Measurements from ENCODE around the gene TTC29. TPM values are rescaled to one million over a fixed set of nuclear protein-coding genes. Genes with fewer than 3 reads are reported as not detected.

TTC29 gene, protein sequence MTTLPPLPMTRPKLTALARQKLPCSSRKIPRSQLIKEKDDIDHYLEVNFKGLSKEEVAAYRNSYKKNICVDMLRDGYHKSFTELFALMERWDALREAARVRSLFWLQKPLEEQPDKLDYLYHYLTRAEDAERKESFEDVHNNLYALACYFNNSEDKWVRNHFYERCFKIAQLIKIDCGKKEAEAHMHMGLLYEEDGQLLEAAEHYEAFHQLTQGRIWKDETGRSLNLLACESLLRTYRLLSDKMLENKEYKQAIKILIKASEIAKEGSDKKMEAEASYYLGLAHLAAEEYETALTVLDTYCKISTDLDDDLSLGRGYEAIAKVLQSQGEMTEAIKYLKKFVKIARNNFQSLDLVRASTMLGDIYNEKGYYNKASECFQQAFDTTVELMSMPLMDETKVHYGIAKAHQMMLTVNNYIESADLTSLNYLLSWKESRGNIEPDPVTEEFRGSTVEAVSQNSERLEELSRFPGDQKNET
- not detected for total RNA-seq

DNA sequence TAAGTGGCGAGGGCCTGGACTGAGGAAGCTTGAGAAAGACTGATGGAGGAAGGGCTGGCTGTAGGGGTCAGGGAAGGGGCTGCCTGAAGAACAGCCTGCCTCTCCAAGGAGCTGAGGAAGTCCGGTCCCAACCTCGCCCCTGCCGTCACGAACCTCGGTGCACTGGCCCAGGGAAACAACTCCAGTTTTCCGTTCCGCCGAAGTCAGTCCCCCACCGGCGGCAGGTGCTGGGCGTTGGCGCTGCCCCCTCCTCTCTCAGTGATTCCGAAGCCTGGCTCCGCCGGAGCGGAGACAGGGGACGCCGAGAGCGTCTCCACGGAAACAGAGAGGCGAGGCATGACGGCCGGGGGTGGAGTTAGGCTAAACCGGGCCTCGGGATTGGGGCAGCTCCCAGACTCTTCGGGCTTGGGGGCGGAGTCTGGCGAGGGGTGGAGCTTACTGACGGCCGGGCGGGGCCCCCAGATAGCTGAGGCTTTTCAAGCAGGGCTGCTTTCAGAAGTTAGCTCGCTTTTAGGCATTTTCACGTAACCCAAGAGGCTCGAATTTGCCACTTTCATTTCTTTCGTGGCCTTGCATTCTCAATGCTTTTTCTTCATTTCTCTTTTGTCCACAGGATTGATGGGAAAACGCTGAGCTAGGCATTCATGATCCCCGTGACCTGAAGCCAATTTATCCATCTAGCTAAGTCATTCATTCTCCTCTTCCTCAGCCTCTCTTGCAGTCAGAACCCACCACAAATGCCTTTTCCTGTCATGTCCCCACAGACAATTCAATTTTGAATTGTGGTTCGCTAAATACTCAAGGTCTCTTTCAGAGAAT is at the start of gene TTC29:
TSS of gene TTC29 (minus strand) at position 309 of the 819 bp plus-strand sequence. CDS start 5,969 bp downstream, outside the sequence.
- no peaks in the 10 kb centered on the region for H3K36me3 Mint-ChIP-seq (ENCODE audit: low read depth)
- CTCF ChIA-PET = interaction anchor here (0.7 to 1.0 kb wide), 3 partner anchors 30 to 1122 kb away, joined by 3 to 4 read pairs (median 3); no protein-coding TSS in a partner anchor
- DNase-seq (peak; percentile 94), ATAC-seq (peak; percentile 100)
- POLR2A ChIA-PET = interaction anchor here (0.6 kb wide), 1 partner anchor 562 kb away, joined by 3 read pairs; no protein-coding TSS in a partner anchor
- peak within 1 kb of the TSS; percentile 71 for H3K4me3 Mint-ChIP-seq
- peaks cover 25% of the 10 kb centered on the region for H3K4me1 Mint-ChIP-seq
- no peaks in the 10 kb centered on the region for H3K9me3 Mint-ChIP-seq (ENCODE audit: low read depth)
- peaks cover 16% of the 10 kb centered on the region for H3K27me3 Mint-ChIP-seq
- H3K27ac Mint-ChIP-seq = peak within 1 kb of the TSS; percentile 2
- intact Hi-C loops (cut with DNase I, micrococcal nuclease) = loop anchor here in 1 of 2 experiments (1.0 kb wide), 1 partner anchor 702 kb away; no protein-coding TSS in a partner anchor

DNA sequence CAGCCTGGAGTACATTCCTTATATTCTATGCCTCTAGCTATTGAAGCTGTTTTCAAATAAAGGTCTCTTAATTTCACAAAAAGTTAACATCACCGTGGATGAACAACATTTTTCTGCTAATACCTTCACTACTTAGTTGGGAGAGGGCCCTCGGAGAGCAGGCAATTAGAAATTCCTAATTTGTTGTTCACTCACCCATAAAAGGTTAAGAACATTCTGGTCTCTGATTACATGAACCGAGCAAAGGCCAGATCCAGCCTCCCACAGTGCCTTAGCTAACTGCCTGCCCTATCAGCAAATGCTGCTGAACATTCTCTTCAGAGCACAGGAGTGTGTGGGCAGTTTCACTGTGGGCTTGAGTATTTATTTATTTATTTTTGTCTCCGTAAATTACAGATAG is 36.0 kb upstream of the TTC29 start:
- no peak for ATAC-seq
- CTCF ChIA-PET = no interaction called here

DNA sequence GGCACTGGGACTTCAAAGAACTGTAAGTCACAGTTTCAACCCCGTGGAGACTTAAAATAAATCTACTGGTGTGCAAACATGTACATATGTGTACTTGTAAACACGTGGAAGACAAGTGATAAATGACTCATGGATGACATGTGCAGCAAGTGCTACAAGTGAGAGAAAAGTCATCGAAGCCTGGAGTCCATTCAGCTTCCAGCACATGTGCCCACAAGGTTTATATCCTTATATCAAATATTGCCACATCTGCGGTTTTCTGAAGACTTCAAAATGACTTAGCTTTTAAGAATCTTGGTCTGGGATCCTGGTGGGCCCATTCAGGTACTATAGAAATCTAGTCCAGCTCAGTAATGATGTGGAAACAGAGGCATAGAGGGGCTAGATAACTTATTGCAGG is 33.0 kb upstream of the TTC29 start:
- CTCF ChIA-PET = no interaction called here

More for the DNA sequence above, 36.0 kb upstream of the TTC29 start:
- intact Hi-C loops (cut with DNase I, micrococcal nuclease) = no loop called here
- no peaks in the 10 kb centered on the region for H3K36me3 Mint-ChIP-seq (ENCODE audit: low read depth)
- H3K27me3 Mint-ChIP-seq = peaks cover 2% of the 10 kb centered on the region
- H3K27ac Mint-ChIP-seq = no peak overlapping the region
- POLR2A ChIA-PET = no interaction called here
- DNase-seq = no peak
- H3K4me1 Mint-ChIP-seq = no peaks in the 10 kb centered on the region
- peaks cover 1% of the 10 kb centered on the region for H3K9me3 Mint-ChIP-seq (ENCODE audit: low read depth)
- no peak overlapping the region for H3K4me3 Mint-ChIP-seq

DNA sequence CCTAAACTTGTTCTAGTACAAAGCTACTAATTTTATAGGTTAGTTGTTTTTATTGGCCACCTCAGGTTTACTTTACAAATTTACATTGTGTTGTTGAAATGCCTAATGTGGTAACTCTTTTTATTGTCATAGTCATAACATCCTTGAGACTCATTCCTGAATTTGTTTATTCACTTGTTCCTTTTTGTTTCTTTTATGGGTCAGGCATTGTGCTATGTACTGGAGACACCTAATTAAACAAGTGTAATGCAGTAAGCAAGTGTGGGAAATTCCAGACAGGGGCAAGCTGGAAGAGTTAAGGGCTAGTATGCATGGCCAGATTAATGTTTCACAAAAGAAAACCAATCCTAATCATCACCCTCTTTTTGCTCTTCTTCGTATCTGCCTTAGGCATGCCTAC is 30.5 kb upstream of the TTC29 start:
- peaks cover 9% of the 10 kb centered on the region for H3K27me3 Mint-ChIP-seq
- intact Hi-C loops (cut with DNase I, micrococcal nuclease) = no loop called here
- H3K27ac Mint-ChIP-seq = no peak overlapping the region
- H3K9me3 Mint-ChIP-seq (ENCODE audit: low read depth) = no peaks in the 10 kb centered on the region
- no peaks in the 10 kb centered on the region for H3K36me3 Mint-ChIP-seq (ENCODE audit: low read depth)
- ATAC-seq (no peak), DNase-seq (no peak)
- H3K4me3 Mint-ChIP-seq = no peak overlapping the region
- CTCF ChIA-PET = no interaction called here
- H3K4me1 Mint-ChIP-seq = no peaks in the 10 kb centered on the region
- POLR2A ChIA-PET = no interaction called here

More for the DNA sequence above, 33.0 kb upstream of the TTC29 start:
- H3K4me3 Mint-ChIP-seq = no peak overlapping the region
- H3K27me3 Mint-ChIP-seq = peaks cover 3% of the 10 kb centered on the region
- ATAC-seq (no peak), DNase-seq (no peak)
- H3K36me3 Mint-ChIP-seq (ENCODE audit: low read depth) = no peaks in the 10 kb centered on the region
- no peaks in the 10 kb centered on the region for H3K9me3 Mint-ChIP-seq (ENCODE audit: low read depth)
- H3K4me1 Mint-ChIP-seq = no peaks in the 10 kb centered on the region
- intact Hi-C loops (cut with DNase I, micrococcal nuclease) = no loop called here
- no peak overlapping the region for H3K27ac Mint-ChIP-seq
- POLR2A ChIA-PET = no interaction called here

DNA sequence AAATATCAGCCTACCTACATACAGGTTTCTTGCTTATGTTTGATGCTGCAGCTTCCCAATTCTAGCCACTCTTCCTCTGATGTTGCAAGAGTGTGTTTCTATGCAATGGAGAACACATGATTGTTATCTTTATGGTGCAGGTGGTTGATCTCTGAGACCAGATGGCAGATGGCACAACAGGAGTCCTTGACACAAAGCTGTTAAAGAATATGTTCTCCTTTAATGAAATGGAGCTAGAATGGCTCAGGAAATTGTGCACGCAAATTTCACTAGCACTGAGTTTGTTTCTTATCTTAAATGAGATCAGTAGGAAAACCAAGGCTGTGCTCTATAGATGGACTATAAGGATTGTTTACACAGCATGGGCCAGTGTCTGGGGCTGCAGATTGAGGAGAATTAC is 29.9 kb upstream of the TTC29 start:
- Mint-ChIP-seq H3K4me3 (no peak overlapping the region), H3K4me1 (no peaks in the 10 kb centered on the region), H3K36me3 (ENCODE audit: low read depth) (no peaks in the 10 kb centered on the region), H3K27me3 (peaks cover 9% of the 10 kb centered on the region), H3K27ac (no peak overlapping the region), H3K9me3 (ENCODE audit: low read depth) (no peaks in the 10 kb centered on the region)
- POLR2A ChIA-PET = no interaction called here
- intact Hi-C loops (cut with DNase I, micrococcal nuclease) = no loop called here
- no peak for DNase-seq
- CTCF ChIA-PET = no interaction called here
- no peak for ATAC-seq

DNA sequence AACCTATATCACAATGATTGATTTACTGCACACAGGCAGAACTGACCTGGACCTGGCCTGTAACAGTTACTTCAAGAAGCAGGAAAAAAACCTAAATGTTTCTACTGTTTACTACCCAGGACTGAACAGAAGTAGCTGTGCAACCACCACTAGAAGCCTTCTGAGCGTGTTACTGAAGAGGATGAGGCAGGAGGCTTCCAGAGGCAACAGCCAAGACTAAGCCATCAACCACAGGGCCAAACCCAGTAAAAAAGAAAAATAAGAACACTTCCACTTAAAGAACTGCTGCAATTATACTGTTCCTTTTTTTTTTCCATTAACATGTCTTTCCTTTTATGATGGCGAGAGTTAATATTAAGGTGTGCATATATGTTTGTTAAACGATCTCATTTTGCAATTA is 29.4 kb upstream of the TTC29 start:
- peaks cover 9% of the 10 kb centered on the region for H3K27me3 Mint-ChIP-seq
- POLR2A ChIA-PET = no interaction called here
- ATAC-seq = no peak

DNA sequence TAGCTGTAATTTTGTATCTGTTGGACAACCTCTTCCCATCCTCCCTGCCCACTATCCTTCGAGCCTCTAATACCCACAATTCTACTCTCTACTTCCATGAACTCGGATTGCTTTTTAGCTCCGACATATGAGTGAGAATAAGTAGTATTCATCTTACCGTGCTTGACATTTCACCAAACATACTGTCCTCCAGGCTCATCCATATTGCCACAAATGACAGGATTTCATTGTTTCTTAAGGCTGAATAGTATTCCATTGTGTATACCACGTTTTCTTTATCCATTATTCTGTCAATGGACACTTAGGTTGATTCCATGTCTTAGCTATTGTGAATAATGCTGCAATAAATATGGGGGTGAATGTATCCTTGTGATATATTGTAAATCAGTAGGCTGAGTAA is 26.4 kb upstream of the TTC29 start:
- Mint-ChIP-seq H3K27ac (no peak overlapping the region), H3K4me3 (no peak overlapping the region), H3K36me3 (ENCODE audit: low read depth) (no peaks in the 10 kb centered on the region), H3K4me1 (no peaks in the 10 kb centered on the region), H3K27me3 (peaks cover 9% of the 10 kb centered on the region), H3K9me3 (ENCODE audit: low read depth) (no peaks in the 10 kb centered on the region)
- intact Hi-C loops (cut with DNase I, micrococcal nuclease) = no loop called here
- CTCF ChIA-PET = no interaction called here
- ATAC-seq (no peak), DNase-seq (no peak)
- POLR2A ChIA-PET = no interaction called here

More for the DNA sequence above, 29.4 kb upstream of the TTC29 start:
- Mint-ChIP-seq H3K36me3 (ENCODE audit: low read depth) (no peaks in the 10 kb centered on the region), H3K27ac (no peak overlapping the region), H3K4me3 (no peak overlapping the region), H3K9me3 (ENCODE audit: low read depth) (no peaks in the 10 kb centered on the region), H3K4me1 (no peaks in the 10 kb centered on the region)
- intact Hi-C loops (cut with DNase I, micrococcal nuclease) = no loop called here
- no peak for DNase-seq
- CTCF ChIA-PET = no interaction called here

DNA sequence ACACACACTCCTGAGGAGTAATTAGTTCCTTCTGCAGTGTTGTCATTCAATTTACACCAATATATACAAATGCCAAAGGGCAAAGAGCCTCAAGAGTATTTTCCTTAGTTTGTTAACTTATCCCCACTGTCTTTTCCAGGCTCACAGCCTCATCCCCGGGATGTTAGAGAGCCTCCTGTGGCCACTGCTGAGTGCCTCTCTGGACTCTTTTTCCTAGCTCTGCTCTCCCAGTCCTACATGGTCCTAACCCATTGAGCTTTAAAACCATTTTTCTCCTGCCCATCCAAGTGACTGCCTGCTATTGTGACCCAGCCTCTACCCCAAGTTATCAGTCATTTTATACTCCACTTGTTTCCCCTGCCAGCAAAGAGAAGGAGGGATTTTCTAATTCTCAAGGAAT is 23.5 kb upstream of the TTC29 start:
- Mint-ChIP-seq H3K27me3 (peaks cover 7% of the 10 kb centered on the region), H3K9me3 (ENCODE audit: low read depth) (no peaks in the 10 kb centered on the region), H3K27ac (no peak overlapping the region), H3K36me3 (ENCODE audit: low read depth) (no peaks in the 10 kb centered on the region), H3K4me3 (no peak overlapping the region), H3K4me1 (no peaks in the 10 kb centered on the region)
- no peak for DNase-seq
- no peak for ATAC-seq
- intact Hi-C loops (cut with DNase I, micrococcal nuclease) = no loop called here
- POLR2A ChIA-PET = no interaction called here
- CTCF ChIA-PET = no interaction called here

DNA sequence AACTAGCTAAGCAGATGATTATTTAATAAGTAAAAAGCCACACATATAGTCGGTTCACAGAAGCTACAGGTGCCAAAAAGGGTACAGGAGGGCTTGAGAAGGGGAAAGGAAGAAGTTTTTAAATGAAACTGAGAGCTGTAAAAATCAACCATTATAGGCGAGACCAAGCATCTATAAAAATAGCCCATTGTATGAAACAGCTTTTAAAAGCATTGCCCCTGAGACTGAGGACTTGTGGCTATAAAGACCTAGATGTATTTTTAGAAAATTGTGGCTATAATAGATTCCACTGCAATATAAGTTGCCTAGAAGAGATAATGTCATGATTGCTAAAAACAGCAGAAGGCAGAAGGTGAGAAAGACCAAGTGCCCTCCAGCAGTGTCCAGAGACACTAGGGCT is 15.0 kb upstream of the TTC29 start:
- intact Hi-C loops (cut with DNase I, micrococcal nuclease) = no loop called here
- DNase-seq (no peak), ATAC-seq (no peak)
- Mint-ChIP-seq H3K36me3 (ENCODE audit: low read depth) (no peaks in the 10 kb centered on the region), H3K27ac (no peak overlapping the region), H3K4me3 (no peak overlapping the region), H3K27me3 (peaks cover 18% of the 10 kb centered on the region), H3K4me1 (no peaks in the 10 kb centered on the region), H3K9me3 (ENCODE audit: low read depth) (no peaks in the 10 kb centered on the region)
- CTCF ChIA-PET = interaction anchor here (0.6 to 1.1 kb wide), 3 partner anchors 9 to 619 kb away, joined by 3 read pairs; no protein-coding TSS in a partner anchor
- POLR2A ChIA-PET = no interaction called here

DNA sequence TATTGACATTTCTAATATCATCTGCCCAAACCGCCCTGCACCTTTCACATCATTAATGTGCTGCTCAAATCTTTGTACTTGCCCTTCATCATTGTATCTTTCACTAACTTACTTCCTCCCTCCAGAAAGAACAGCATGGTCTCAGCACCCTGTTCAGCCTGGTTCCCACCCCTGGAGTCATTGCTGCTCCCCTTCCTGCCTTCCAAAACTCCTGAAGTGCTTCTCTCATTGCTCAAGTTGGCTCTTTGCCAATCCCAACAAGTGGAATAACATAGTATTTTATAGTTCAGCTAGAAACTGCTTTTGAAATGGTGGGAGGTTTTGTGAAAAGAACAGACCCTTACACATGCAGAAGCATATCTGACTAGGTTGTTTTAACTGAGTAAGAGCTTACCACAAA is 14.0 kb upstream of the TTC29 start:
- DNase-seq (no peak), ATAC-seq (no peak)
- ChIA-PET CTCF (interaction anchor here (1.1 kb wide), 1 partner anchor 8 kb away, joined by 3 read pairs; no protein-coding TSS in a partner anchor), POLR2A (no interaction called here)
- Mint-ChIP-seq H3K4me3 (no peak overlapping the region), H3K36me3 (ENCODE audit: low read depth) (no peaks in the 10 kb centered on the region), H3K9me3 (ENCODE audit: low read depth) (no peaks in the 10 kb centered on the region), H3K27me3 (peaks cover 23% of the 10 kb centered on the region), H3K4me1 (no peaks in the 10 kb centered on the region), H3K27ac (no peak overlapping the region)
- intact Hi-C loops (cut with DNase I, micrococcal nuclease) = no loop called here

DNA sequence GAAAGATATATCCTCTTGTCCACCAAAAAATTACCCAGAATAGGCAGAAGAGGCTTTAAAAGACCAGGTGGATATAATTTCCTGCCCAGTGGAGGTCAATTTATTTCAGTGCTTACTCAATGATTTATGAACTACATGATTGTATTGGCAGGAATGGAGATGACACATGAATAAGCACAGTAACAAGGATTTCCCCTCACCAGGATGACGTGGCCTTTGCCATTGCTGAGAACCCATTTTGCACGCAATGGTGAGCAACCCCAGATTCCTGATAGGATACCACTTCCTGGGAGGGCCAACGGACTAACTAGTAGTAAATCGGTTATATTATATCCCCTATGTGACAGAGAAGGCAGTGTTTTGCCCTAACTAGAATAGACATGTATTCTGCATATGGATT is 11.6 kb upstream of the TTC29 start:
- CTCF ChIA-PET = no interaction called here
- ATAC-seq = no peak
- Mint-ChIP-seq H3K9me3 (ENCODE audit: low read depth) (no peaks in the 10 kb centered on the region), H3K4me3 (no peak overlapping the region), H3K27me3 (peaks cover 20% of the 10 kb centered on the region), H3K27ac (no peak overlapping the region), H3K36me3 (ENCODE audit: low read depth) (no peaks in the 10 kb centered on the region), H3K4me1 (no peaks in the 10 kb centered on the region)
- intact Hi-C loops (cut with DNase I, micrococcal nuclease) = no loop called here
- POLR2A ChIA-PET = no interaction called here
- no peak for DNase-seq

DNA sequence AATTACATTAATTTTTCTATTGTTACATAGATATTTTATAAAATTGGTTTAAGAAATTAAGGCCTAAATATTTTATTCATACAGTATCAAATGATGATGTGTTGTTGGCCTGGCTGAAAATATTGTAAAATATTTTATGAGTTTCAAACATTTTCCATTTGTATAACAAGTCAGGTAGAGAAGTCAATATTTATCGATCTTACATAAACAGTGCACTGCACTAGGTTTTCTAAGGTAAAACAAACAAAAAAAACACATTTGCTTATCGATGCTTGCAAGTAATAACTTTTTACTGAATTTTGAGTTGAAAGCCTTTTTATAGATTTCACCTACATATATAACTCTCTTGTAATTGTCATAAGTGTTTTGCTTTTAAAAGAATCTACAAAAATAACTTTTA is 7.2 kb upstream of the TTC29 start:
- intact Hi-C loops (cut with DNase I, micrococcal nuclease) = no loop called here
- no peak overlapping the region for H3K4me3 Mint-ChIP-seq
- H3K9me3 Mint-ChIP-seq (ENCODE audit: low read depth) = no peaks in the 10 kb centered on the region
- DNase-seq (no peak), ATAC-seq (no peak)
- no peak overlapping the region for H3K27ac Mint-ChIP-seq
- H3K27me3 Mint-ChIP-seq = peaks cover 10% of the 10 kb centered on the region
- H3K4me1 Mint-ChIP-seq = no peaks in the 10 kb centered on the region
- ChIA-PET POLR2A (no interaction called here), CTCF (interaction anchor here (1.1 to 1.3 kb wide), 2 partner anchors 10 to 66 kb away, joined by 3 read pairs; no protein-coding TSS in a partner anchor)
- H3K36me3 Mint-ChIP-seq (ENCODE audit: low read depth) = no peaks in the 10 kb centered on the region
